ENCODE results near the gene FCN1. TPM values are rescaled to one million over a fixed set of nuclear protein-coding genes. Genes with fewer than 3 reads are reported as not detected.

Gene FCN1
- polyA plus RNA-seq, 4 donors, result 2.2 to 5.2 (median 3.3) TPM

- DNase-seq (ENCODE audit: low read depth in 4 of 4, low spot score in 2 of 4), result no peak
These were observed 20.8 kb upstream of the FCN1 start for GRCh38 chr9:134938346-134939079.

- no peak for DNase-seq (ENCODE audit: low read depth in 4 of 4, low spot score in 2 of 4)
These were observed 20.0 kb upstream of the FCN1 start for GRCh38 chr9:134937566-134938345.

- no peak for DNase-seq (ENCODE audit: low read depth in 4 of 4, low spot score in 2 of 4)
These were observed 19.4 kb upstream of the FCN1 start for GRCh38 chr9:134937164-134937555.

- DNase-seq (ENCODE audit: low read depth in 4 of 4, low spot score in 2 of 4), result no peak
These were observed 18.8 kb upstream of the FCN1 start for GRCh38 chr9:134936346-134937163.

GRCh38 chr9:134935701-134936345, 18.1 kb upstream of the FCN1 start:
- no peak for DNase-seq (ENCODE audit: low read depth in 4 of 4, low spot score in 2 of 4)

- no peak for DNase-seq (ENCODE audit: low read depth in 4 of 4, low spot score in 2 of 4)
These were observed 17.4 kb upstream of the FCN1 start for GRCh38 chr9:134935056-134935640.

- no peak for DNase-seq (ENCODE audit: low read depth in 4 of 4, low spot score in 2 of 4)
These were observed 15.5 kb upstream of the FCN1 start for GRCh38 chr9:134933076-134933659.

- no peak for DNase-seq (ENCODE audit: low read depth in 4 of 4, low spot score in 2 of 4)
These were observed 14.9 kb upstream of the FCN1 start for GRCh38 chr9:134932606-134933005.

GRCh38 chr9:134932171-134932570, 14.5 kb upstream of the FCN1 start:
- DNase-seq (ENCODE audit: low read depth in 4 of 4, low spot score in 2 of 4), result no peak

GRCh38 chr9:134930398-134930797, 12.7 kb upstream of the FCN1 start:
- DNase-seq (ENCODE audit: low read depth in 4 of 4, low spot score in 2 of 4), result no peak

- no peak for DNase-seq (ENCODE audit: low read depth in 4 of 4, low spot score in 2 of 4)
These were observed 11.8 kb upstream of the FCN1 start for GRCh38 chr9:134929193-134930158.

- DNase-seq (ENCODE audit: low read depth in 4 of 4, low spot score in 2 of 4), result no peak
These were observed 10.9 kb upstream of the FCN1 start for GRCh38 chr9:134928436-134929192.

GRCh38 chr9:134925011-134925511, 7.3 kb upstream of the FCN1 start:
- no peak for DNase-seq (ENCODE audit: low read depth in 4 of 4, low spot score in 2 of 4)

GRCh38 chr9:134923466-134923865, 5.8 kb upstream of the FCN1 start:
- no peak for DNase-seq (ENCODE audit: low read depth in 4 of 4, low spot score in 2 of 4)

GRCh38 chr9:134922932-134923240, 5.2 kb upstream of the FCN1 start:
- no peak for DNase-seq (ENCODE audit: low read depth in 4 of 4, low spot score in 2 of 4)

GRCh38 chr9:134922066-134922931, 4.6 kb upstream of the FCN1 start:
- DNase-seq (ENCODE audit: low read depth in 4 of 4, low spot score in 2 of 4), result no peak

GRCh38 chr9:134919303-134919702, 1.6 kb upstream of the FCN1 start:
- DNase-seq (ENCODE audit: low read depth in 4 of 4, low spot score in 2 of 4), result no peak

Measured in left renal cortex interstitium (tissue), 4 donors.